ENCODE results near the gene SRRM1. TPM values are rescaled to one million over a fixed set of nuclear protein-coding genes. Genes with fewer than 3 reads are reported as not detected.
"Not testable (repeated sequence)": the region's sequence is repeated elsewhere in the genome, so short reads cannot be mapped to it uniquely, and the experiment has no call there.

The SRRM1 gene
- total RNA-seq, 1 experiment from 2014 or later: 124 TPM

DNA sequence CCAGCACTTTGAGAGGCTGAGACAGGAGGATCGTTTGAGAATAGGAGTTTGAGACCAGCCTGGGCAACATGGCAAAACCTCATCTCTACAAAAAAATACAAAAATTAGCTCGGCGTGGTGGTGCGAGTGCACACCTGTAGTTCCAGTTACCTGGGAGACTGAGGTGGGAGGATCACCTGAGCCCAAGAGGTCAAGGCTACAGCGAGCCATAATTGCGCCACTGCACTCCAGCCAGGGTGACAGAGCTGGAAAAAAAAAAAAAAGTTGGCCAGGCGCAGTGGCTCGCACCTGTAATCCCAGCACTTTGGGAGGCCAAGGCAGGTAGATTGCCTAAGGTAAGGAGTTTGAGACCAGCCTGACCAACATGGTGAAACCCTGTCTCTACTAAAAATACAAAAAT is 55.2 kb downstream of the SRRM1 start:
- H3K9me2 ChIP-seq (ENCODE audit: insufficient read depth); H3K4me2 ChIP-seq: not testable (repeated sequence)
- POLR2A ChIA-PET (ENCODE audit: unreplicated experiment): interaction anchor here (0.6 to 0.7 kb wide), 2 partner anchors 27 to 54 kb away, joined by 3 to 10 read pairs; no protein-coding TSS in a partner anchor

DNA sequence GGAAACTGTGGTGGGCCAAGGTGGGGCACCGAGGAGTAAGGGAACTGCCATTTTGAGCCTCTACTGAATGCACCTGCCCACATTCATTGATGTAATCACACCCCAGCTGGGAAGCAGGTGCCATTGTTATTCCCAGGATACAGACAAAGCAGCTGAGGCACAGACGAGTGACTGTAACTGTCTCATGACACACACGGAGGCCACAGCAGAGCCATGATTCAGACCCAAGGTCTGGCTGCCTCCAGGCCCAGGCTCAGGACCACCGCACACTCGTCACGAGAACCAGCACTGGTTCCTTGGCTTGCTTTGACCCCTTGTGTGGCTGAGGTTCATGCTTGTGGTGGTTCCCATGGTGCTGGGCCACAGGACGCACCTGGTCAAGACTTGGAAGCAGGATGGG is 56.5 kb downstream of the SRRM1 start:
- Histone ChIP-seq H4K20me1 (ENCODE audit: insufficient read depth) (no peaks in the 10 kb centered on the region), H3K27ac (no peak overlapping the region), H3K9me2 (ENCODE audit: insufficient read depth) (no peaks in the 10 kb centered on the region), H3K79me2 (ENCODE audit: low read depth) (no peaks in the 10 kb centered on the region), H3K27me3 (ENCODE audit: insufficient read depth, low read depth) (no peaks in the 10 kb centered on the region), H3K9me3 (ENCODE audit: insufficient read depth, low read depth) (no peaks in the 10 kb centered on the region), H3K4me3 (no peak overlapping the region), H2AFZ (no peak overlapping the region), H3F3A (ENCODE audit: insufficient read depth, low read depth) (peaks cover under 1% of the 10 kb centered on the region; the same call in 1 of the 2 replicates), H3K4me1 (replicated peaks; ENCODE audit: insufficient read depth) (no peaks in the 10 kb centered on the region; the same call in 1 of the 2 replicates), H3K36me3 (ENCODE audit: low read depth) (no peaks in the 10 kb centered on the region), H3K4me2 (no peak overlapping the region)
- no TSS peak for BruUV-seq (replicated peaks)
- CTCF ChIA-PET: interaction anchor here (1.1 kb wide), 1 partner anchor 131 kb away, joined by 3 read pairs; no protein-coding TSS in a partner anchor
- POLR2A ChIA-PET (ENCODE audit: unreplicated experiment): no interaction called here
- TF ChIP-seq, protein P1, sequence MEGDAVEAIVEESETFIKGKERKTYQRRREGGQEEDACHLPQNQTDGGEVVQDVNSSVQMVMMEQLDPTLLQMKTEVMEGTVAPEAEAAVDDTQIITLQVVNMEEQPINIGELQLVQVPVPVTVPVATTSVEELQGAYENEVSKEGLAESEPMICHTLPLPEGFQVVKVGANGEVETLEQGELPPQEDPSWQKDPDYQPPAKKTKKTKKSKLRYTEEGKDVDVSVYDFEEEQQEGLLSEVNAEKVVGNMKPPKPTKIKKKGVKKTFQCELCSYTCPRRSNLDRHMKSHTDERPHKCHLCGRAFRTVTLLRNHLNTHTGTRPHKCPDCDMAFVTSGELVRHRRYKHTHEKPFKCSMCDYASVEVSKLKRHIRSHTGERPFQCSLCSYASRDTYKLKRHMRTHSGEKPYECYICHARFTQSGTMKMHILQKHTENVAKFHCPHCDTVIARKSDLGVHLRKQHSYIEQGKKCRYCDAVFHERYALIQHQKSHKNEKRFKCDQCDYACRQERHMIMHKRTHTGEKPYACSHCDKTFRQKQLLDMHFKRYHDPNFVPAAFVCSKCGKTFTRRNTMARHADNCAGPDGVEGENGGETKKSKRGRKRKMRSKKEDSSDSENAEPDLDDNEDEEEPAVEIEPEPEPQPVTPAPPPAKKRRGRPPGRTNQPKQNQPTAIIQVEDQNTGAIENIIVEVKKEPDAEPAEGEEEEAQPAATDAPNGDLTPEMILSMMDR (conservative IDR thresholded peaks at IDR 0.05): no peak
- no peak for TF ChIP-seq EZH2 (IDR thresholded peaks at IDR 0.05; ENCODE audit: low read depth)
- DNase-seq: no peak
- intact Hi-C loops (cut with micrococcal nuclease; ENCODE audit: unreplicated experiment): no loop called here

More for the DNA sequence above, 55.2 kb downstream of the SRRM1 start:
- CTCF ChIA-PET; H3K9me3 ChIP-seq (ENCODE audit: insufficient read depth, low read depth); H3K36me3 ChIP-seq (ENCODE audit: low read depth); H3K79me2 ChIP-seq (ENCODE audit: low read depth); H3K27ac ChIP-seq; DNase-seq; H4K20me1 ChIP-seq (ENCODE audit: insufficient read depth); intact Hi-C loops (cut with micrococcal nuclease; ENCODE audit: unreplicated experiment); H3K4me1 ChIP-seq (replicated peaks; ENCODE audit: insufficient read depth); H3K27me3 ChIP-seq (ENCODE audit: insufficient read depth, low read depth); H3K4me3 ChIP-seq; H2AFZ ChIP-seq; H3F3A ChIP-seq (ENCODE audit: insufficient read depth, low read depth); BruUV-seq (replicated peaks): not testable (repeated sequence)

DNA sequence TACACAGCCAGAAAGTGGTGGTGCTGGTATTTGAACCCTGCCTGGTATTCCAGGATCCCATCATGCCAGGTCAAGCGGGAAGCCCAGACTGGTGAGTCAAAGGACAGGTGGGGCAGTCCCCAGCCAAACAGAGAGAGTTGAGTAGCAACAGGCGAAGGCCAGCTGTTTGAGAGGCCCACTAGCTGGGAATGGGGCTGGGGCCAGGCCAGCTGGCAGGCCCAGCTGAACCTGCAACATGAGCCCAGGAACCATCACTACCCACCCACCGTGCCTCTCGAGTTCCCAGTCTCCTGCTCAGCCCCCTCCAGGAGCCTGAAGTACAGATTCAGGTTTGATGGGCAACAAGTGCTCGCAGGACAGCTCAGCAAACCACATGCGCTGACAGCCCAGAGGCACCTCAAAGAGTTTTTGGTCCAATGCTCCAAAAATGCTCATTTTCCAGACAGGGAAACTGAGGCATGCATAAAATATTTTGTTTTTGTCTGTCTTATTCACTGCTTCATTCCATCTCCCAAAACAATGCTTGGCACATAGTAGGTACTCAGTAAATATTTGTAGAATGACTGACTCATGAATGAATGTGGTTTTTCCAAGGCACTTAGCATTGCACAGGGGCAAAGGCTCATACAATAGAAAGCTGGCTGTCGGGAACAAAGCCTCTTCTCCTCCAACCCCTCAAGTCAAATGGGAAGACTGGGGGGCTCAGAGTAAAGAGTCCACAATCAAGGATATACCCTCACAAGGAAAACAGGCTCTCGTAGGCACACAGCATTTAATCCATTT is 59.6 kb downstream of the SRRM1 start:
- peaks cover 5% of the 10 kb centered on the region; the same call in 1 of the 2 replicates for H3K4me1 ChIP-seq (replicated peaks; ENCODE audit: insufficient read depth)
- ChIA-PET CTCF (no interaction called here), POLR2A (ENCODE audit: unreplicated experiment) (no interaction called here)
- H3K4me3 ChIP-seq: no peak overlapping the region
- H3K4me2 ChIP-seq: no peak overlapping the region
- no peaks in the 10 kb centered on the region for H3K27me3 ChIP-seq (ENCODE audit: insufficient read depth, low read depth)
- H3K9me3 ChIP-seq (ENCODE audit: insufficient read depth, low read depth): no peaks in the 10 kb centered on the region
- no peak for TF ChIP-seq EZH2 (IDR thresholded peaks at IDR 0.05; ENCODE audit: low read depth)
- TF ChIP-seq, protein P1 (conservative IDR thresholded peaks at IDR 0.05): no peak
- H3K27ac ChIP-seq: no peak overlapping the region
- H4K20me1 ChIP-seq (ENCODE audit: insufficient read depth): no peaks in the 10 kb centered on the region
- H2AFZ ChIP-seq: no peak overlapping the region
- H3K9me2 ChIP-seq (ENCODE audit: insufficient read depth): no peaks in the 10 kb centered on the region
- H3K79me2 ChIP-seq (ENCODE audit: low read depth): no peaks in the 10 kb centered on the region
- peak; percentile 39 to 62 for DNase-seq
- no TSS peak for BruUV-seq (replicated peaks)
- H3F3A ChIP-seq (ENCODE audit: insufficient read depth, low read depth): peaks cover 18% of the 10 kb centered on the region; the same call in 1 of the 2 replicates
- H3K36me3 ChIP-seq (ENCODE audit: low read depth): no peaks in the 10 kb centered on the region
- intact Hi-C loops (cut with micrococcal nuclease; ENCODE audit: unreplicated experiment): no loop called here
